OCI-M2 (cell line): ENCODE measurements around the gene ELK4.

Source experiments
- DNase-seq: peaks from one replicate; lab custom pipeline; 2025; ENCODE audit not compliant: unreplicated experiment; lab: John Stamatoyannopoulos, UW

The ELK4 gene

DNA sequence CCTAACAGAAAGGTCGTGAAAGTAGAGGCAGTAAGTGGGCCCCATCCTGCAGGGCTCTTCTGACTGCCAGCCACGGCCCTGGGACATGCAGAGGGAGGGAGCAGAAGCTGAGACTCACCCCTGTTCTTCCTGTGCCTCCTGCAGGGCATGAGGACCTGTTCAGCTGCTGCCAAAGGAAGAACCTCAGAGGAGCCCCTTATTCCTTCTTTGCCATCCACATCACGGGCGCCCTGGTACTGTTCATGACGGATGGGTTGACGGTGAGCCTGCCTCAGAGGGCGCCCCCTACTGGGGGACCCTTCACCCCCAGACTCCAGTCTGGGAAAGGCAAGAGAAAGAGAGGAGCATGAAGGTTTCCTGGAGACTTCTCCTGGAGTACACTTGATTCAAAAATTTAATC lies 47.1 kb downstream of the ELK4 start:
- DNase-seq, result no peak

DNA sequence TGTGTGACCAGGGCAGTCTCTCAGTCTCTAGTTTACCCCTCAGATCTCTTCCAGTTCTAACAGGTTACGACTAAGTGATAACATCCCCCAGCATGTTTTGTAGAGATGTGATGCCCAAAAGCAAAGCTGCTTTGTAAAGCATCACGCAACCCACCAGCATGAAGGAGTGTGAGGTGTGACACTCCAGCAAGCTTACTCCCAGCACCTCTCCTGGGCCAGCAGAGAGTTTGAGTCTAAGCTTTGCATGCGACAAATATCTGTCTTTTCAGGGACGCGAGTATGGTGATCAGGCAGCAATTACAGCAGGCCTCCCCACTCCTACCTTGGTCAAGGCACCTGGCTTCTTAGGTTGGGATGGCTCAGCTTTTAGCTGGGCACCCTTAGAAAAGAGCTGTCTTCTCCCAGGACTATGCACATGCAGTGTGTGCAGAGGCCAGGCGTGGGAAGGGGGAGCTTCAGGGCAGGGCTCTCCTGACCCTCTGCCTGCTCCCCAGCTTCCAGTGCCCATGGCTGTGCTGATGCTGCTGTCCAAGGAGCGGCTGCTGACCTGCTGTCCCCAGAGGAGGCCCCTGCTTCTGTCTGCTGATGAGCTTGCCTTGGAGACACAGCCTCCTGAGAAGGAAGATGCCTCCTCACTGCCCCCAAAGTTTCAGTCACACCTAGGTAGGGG lies 48.2 kb downstream of the ELK4 start:
- no peak for DNase-seq

DNA sequence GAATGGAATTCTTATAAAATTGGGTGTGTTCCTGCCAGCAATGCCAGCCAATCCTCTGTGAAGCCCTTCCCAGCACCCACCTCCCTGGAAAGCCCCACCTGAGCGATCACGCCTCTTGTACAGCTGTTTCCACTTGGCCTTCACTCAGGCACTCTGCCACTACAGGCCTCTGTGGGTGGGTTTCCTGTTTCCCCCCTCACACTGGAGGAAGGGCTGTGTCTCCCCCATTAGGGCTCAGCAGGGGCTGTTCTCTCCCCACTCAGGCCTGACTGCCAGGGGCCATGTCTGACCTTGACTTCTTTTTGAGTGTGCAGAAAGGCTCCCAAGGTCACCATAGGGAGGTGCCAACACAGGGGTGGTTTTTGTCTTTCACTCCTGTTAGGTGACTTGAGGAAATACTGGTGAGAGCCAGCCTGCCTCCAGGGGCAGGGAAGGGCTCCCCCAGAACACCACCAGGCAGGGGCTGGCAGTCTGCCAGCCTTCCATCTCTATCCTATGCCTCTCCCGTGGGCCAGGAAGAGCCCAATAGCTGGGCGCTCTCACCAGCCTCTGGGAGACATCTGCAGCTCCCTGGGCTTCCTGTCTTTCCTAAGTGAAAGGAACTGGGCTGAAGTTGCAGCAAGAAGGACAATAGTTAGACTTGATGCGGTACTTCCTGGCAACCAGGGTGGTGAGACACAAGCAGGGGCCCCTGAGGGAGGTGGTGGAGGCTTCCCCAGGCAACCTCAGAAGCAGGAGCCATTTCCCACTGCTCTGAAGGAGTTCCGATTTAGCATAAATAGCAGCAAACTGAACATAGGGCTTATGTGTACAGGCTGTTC lies 49.1 kb downstream of the ELK4 start:
- no peak for DNase-seq

DNA sequence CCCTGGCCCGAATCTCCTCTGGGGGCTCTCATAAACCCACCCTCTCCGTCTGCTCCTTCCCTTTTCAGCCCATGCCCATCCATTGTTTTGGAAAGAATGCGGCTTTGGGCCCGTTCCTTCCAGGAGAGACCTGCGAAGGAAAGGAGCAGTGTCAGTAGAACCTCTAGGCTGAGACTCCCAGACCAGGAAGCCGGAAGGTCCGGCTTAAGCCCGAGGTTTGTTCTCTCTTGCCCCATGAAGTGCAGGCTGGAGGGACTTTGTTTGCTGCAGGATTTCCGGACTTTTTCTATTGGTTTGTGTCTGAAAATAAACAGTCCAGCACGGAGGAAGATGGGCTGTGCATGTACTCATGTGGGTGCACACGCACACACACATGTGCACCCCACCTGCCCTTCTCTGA lies 49.8 kb downstream of the ELK4 start:
- DNase-seq, result no peak

DNA sequence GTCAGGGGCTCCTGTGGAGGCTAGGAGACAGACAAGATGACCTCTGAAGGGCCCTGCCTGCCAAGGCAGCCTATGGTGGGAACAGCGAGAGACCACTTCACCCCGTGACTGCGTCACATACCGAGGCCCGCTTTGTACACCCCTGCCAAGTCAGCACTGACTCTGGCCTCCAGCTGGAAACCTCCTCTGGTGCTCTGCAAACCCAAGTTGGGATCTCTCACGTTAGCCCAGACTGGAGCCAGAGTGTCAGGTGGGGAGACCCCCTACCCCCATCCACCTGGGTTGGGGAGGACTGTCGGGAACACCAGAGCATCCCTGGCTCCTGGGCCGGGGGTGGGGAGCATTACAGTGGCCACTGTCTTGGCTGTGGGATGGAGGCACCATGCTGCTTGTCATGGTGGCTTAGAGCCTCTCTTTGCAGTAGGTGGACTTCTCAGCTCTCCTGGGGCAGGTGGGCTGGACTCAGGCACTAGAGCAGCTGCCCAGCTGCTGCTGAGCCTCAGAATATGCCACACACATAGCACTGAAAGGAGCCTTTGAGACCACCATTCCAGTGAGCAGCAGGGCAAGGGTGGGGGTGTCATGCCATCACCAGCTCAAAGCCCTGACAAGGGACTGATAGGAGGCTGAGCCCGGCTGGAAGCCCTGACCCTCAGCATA lies 50.4 kb downstream of the ELK4 start:
- no peak for DNase-seq

DNA sequence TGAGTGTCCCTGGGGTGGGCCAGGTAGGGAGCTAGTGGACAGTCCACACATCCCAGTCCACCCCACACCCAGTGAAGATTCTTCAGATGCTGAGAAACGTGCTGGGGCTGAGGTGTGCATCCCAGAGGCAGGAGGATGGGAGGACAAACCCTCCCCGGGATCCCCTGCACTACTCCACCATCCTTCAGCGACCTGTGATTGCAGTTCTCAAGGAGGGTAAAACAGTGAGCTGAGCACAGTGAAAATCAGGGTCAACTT lies 51.0 kb downstream of the ELK4 start:
- DNase-seq, result no peak

DNA sequence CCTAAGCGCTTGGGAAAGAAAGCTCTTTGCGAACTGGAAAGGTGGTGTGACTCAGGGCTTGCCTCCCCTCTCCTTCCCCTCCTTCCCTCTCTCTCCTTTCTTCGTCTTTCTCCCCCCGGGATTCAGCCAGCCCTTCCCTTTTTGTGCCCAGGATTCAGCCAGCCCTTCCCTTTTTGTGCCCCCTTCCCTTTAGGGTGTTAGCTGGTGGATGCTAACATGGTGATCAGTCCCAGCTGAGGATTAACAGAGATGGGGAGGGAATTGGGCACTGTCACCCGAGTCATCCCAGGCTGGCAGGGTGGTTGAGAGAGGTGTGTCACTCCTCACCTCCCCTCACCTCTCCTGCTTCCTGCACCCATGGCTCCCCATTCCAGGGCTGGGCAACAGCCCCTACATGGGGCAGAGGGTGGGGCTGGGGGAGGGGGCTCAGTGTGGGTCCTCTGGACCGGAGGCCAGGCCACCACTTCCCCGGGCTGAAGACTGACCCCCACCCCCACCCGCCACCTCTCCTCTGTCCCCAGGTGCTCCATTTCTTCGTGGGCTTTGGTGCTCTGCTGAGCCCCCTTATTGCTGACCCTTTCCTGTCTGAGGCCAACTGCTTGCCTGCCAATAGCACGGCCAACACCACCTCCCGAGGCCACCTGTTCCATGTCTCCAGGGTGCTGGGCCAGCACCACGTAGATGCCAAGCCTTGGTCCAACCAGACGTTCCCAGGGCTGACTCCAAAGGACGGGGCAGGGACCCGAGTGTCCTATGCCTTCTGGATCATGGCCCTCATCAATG lies 51.5 kb downstream of the ELK4 start:
- no peak for DNase-seq

DNA sequence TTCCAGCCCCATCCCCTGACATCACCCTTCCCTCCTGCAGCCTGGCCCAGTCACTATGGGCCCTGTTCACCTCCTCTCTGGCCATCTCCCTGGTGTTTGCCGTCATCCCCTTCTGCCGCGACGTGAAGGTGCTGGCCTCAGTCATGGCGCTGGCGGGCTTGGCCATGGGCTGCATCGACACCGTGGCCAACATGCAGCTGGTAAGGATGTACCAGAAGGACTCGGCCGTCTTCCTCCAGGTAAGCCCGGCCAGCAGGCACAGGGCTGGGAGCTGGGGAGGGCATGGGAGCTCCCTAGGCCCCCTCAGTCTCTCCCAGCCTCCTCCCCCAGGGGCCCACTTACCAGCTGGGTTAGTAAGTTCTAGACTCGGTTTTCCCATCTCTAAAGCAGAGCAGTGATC lies 52.1 kb downstream of the ELK4 start:
- DNase-seq, result no peak

DNA sequence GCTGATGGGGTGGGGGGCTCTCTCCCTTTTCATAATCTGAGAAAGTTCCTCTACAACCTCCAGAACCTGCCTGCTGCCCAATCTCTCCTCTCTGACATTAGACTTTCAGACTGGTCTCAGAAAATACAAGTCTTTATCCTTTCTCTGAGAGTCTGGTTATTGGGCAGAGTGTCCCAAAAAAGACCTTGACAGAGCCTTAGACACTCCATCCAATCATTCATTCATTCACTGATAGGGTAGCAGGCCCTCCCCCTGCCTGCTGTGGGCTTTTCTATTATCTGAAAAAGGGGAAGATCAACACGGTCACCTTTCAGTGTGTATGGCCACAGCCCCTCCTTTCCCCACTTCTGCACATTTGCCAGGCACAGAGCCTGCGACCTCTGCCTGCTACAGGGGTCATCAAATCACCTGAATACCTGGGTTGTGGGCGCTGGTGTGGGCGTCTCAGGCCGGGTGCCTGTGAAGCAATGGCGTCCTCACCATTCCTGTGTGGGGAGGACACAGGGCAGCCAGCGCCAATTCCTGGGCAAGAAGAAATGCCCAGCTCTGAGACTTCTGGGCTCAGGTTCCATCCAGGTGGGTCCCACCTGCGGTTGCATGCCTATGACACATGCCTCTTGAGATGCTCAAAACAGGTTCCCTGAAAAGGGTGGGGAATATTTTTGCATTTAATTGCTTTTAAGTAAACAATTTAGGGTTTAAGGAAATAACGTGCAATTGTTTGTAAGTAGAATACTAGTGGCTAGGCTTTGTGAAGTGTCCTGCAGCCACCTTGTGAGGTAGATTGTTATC lies 52.8 kb downstream of the ELK4 start:
- no peak for DNase-seq

DNA sequence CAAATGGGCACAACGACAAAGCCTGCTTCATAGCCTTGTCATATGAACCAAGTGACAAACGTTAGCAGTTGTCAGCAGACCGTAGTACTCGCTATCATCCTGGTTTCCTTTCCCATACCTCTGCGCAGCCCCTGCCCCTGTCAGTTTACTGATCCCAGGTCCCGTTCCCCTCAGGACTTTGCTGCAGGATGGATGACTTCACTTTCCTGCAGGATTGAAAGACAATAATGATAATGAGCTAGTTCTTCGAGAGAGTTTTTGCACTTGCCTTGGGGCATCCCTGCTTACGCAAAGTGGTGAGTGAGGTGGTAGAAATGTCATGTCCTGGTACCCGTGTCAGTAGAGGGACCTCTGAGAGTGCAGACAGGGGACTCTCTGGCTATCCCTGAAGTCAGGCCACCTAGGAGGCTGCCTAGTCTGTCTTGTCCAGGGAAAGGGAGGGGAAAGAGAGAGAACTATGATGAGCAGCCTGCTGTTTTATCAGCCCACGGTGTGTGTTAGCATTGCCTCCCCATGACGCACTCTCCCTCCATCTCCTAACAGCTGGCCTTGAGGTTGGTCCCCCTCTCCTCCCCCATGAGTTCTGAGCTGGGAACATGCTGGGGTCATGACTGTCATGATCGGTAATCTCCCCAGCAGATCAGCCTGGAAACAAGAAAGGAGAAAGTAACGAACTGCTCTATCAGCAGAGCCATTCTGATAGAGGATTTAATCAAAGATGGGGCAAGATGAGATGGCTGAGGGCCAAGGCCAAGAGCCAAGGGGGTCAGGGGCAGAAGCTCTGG lies 53.7 kb downstream of the ELK4 start:
- DNase-seq, result no peak

DNA sequence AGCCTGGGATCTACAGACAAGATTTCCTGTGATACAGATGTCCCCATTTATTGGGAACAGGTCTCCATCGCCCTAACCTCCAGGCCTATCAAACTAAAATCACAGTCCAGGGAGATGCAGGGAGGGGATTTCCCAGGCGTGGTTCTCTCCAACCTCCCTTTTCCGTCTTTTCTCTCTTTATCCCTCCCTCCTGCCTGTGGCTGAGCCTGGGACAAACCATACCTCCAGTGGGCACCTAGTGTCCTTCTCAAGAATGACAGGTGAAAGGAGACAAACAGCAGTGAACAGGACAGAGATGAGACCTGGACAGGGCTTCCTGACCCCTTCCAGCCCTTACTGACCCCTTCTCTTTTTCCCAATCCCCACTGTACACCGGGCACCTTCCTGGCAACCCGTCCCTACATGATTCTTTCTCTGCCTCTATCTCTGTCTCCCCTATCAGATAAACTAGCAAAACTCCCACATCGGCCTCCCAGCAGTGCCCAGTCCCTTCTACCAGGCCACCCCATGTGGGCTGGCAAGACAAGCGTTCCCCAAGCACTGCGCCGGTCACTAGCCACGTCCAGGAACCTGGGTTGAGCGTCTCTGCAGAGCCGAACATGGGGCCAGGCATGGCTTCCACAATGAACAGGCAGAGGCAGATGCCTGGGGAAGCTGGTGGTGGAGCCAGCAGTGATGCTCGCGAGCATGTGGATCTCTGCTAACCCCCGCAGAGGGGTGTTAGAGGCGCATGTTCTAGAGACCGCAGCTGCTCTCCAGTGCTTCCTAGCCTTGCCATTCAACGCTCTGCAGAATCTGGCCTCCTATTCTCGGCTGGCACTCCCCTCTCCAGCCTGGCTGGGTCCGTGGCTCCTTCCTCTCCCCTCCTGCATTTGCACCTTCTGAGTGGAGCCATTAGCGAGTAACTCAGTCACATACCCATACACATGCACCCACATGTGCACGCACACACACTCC lies 54.7 kb downstream of the ELK4 start:
- no peak for DNase-seq

DNA sequence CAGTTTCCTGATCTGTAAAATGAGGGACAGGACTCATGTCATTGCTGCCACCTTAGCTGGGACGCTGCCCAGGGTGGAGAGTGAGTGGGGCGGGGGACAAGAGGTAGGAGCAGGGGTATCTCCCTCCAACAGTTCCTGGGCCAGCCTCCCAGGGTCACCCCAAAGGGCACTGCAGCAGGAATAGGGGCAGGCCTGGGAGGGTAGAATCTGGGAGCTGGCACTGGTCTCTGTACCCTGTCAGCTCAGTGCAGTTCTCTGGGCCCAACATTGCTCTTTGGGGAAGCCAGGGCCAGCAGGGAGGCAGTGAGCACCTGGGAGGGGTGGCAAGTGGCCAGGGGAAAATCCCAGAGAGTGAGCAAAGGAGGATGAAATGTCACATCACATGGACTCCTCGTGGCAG lies 55.8 kb downstream of the ELK4 start:
- no peak for DNase-seq

DNA sequence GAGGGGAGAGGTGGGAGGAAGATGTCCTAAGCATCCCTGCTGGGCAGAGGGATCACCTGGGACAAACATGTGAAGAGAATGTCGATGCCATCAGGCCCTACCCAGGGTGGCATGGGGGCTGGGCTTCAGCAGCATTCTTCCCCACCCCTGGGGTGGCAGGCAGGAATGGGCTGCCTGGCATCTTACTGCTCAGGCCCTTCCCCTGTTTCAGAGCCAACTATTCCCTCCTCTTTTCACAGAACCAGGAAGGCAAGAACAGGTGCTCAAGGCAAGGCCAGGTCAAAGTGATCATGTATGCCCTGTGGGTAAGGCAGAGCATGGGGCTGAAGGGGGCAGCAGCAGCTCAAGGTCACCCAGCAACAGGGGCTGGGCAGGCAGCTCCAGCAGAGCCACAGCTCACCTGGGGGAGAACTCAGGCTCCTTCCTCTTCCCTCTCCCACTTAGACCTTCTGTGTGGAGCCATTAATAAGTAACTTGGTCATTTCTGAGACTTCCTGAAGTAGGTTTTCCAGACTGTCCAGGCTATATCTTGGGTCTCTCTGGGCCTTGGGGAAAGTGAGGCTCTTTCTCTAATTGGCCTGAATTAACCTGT lies 56.4 kb downstream of the ELK4 start:
- no peak for DNase-seq

DNA sequence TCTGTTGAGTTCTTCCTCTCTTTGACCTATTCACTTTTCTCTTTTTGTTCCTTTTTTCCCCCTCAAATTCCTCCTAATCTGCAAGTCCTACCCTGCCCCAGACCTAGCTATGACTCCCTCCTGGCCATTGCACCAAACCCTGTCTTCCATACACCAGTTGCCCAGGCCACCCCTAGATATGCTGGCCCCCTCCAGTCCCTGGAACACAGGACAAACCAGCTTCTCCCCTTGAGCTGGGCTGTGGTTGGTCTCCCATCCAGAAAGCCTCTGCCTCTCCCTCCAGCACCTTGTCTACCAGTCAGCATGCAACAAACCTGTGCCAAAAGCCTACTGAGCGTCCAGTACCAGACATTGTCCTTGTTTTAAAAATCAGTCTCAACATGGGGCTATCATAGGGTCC lies 59.4 kb downstream of the ELK4 start:
- DNase-seq, result no peak

DNA sequence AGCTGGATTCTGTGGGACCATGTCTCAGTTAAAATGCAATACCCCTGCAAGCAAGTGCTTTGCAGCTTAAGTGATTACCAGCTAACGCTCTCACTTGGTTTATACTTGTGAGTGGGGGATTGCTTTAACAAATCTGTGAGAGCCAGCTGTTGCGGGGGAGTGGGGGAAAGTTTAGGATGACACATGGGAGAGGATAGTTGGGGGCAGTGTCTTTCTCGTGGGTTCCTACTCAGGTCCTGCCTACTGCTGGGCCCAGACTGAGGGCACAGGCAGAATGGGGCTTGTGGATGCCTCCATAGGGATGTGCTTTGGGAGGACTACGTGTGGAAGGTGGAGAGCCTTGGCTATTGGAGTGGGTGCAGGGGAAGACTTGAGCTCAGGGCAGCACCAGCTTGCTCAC lies 60.1 kb downstream of the ELK4 start:
- no peak for DNase-seq

DNA sequence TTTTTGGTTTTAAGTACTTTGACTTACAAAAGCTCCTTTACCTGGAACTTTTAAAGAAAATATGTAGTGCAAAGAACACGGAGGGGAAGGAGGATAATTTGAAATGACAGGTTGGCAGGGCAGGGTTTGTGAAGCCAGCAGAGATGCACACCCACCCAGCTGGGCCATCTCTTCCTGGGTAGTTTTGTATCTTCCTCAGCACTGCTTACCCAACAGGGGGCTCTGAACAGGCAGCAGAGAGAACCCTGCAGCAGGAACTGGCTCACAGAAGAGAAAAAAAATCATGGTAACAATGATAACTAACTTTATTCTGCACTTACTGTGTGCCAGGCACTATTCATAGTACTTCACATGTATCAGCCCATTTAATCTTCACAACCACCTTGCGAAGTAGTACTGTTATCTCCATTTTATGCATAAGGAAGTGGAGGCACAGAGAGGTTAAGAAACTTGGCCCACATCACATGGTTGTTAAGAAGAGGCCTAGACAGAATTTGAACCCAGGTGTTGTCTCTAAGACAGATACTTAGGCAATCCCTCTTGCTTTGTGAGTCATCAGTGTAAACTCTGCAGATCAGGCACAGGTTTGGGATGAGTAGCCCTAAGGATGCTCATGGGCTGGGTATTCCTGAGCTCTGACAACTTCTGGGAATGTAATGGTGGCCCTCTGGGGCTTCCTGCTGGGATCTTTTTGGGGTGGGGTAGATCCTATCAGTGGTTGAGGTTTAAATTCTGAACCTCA lies 60.8 kb downstream of the ELK4 start:
- DNase-seq, result no peak

DNA sequence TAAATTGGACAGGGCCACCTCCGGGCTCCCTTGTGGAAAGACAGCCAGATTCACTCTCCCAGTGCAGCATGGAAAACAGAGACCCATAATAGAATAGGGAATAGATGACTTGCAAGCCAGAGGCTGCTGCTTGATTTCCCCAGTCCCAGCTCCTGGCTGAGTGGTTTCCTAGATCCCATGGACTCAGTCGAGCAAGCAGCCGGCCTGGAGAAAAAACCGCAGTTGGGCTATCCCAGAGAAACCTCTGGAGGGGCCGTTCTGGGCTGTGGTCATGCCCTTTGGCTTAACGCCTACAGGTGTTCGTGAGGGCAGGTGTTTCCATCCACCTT lies 61.7 kb downstream of the ELK4 start:
- no peak for DNase-seq
